ENCODE measurements around the gene PTGR3. TPM values are rescaled to one million over a fixed set of nuclear protein-coding genes. Genes with fewer than 3 reads are reported as not detected.

The PTGR3 gene
- total RNA-seq (10 to 100 TPM; 23.6 to 43.8 (median 36.7) TPM), polyA plus RNA-seq (10 to 100 TPM; 11.1 to 16.8 (median 12.3) TPM)
- long read RNA-seq, donor 1, full-length matches to known transcripts, result 8 of 8 reads
- long read RNA-seq, donor 1, partial matches to known transcripts, result 0 of 8 reads
- long read RNA-seq, donor 1, other reads (novel, unspliced or antisense), result 0 of 8 reads
- long read RNA-seq, donor 2, full-length matches to known transcripts, result 11 of 11 reads
- long read RNA-seq, donor 2, partial matches to known transcripts, result 0 of 11 reads
- long read RNA-seq, donor 2, other reads (novel, unspliced or antisense), result 0 of 11 reads

GRCh38 chr18:75209129-75209950, at the start of gene PTGR3:
Gene PTGR3, minus strand, starts transcription at chr18:75209139. Its CDS starts 81 bp downstream, at chr18:75209058.
- Histone ChIP-seq H3K4me1 (peaks cover 29 to 78% (median 69%) of the 10 kb centered on the region in 6 donors), H3K9me3 (no peaks in the 10 kb centered on the region), H3K36me3 (no peaks in the 10 kb centered on the region), H3K27me3 (replicated peaks in 1 of 7) (peaks cover 0 to 15% (median 0%) of the 10 kb centered on the region in 7 donors), H3K4me3 (peak within 1 kb of the TSS; percentile 84 to 99 (median 92)), H3K27ac (peak within 1 kb of the TSS; percentile 92 to 97 (median 96))
- intact Hi-C loops (cut with DNase I; ENCODE audit: low total_unique reads), result no loop called here
- peak; percentile 96 for DNase-seq
- TF ChIP-seq POLR2AphosphoS5 (IDR thresholded peaks at IDR 0.05) (peak; percentile 73 to 83 (median 76)), CTCF (IDR thresholded peaks at IDR 0.05 in 8 of 11, conservative IDR thresholded peaks at IDR 0.05 in 3 of 11) (no peak), POLR2A (IDR thresholded peaks at IDR 0.05) (peak in 1 of 3 donors; percentile 36)
- 0 to 2% (median 1%) methylated on average over 36 to 88 of the region's 88 CpGs for WGBS, 5 donors

- H3K9me3 ChIP-seq, result no peaks in the 10 kb centered on the region
- TF ChIP-seq CTCF (IDR thresholded peaks at IDR 0.05 in 8 of 11, conservative IDR thresholded peaks at IDR 0.05 in 3 of 11) (no peak), POLR2A (IDR thresholded peaks at IDR 0.05) (no peak), POLR2AphosphoS5 (IDR thresholded peaks at IDR 0.05) (no peak)
- no peaks in the 10 kb centered on the region for H3K27me3 ChIP-seq (replicated peaks in 1 of 7)
- H3K4me3 ChIP-seq, result no peak overlapping the region
- peaks cover 6 to 69% (median 32%) of the 10 kb centered on the region in 6 donors for H3K4me1 ChIP-seq
- H3K27ac ChIP-seq, result no peak overlapping the region
- intact Hi-C loops (cut with DNase I; ENCODE audit: low total_unique reads), result no loop called here
- DNase-seq, result no peak
- WGBS, 5 donors, result 89 to 94% (median 90%) methylated on average over 14 of the region's 14 CpGs
- peaks cover 0 to 3% (median 0%) of the 10 kb centered on the region in 6 donors for H3K36me3 ChIP-seq
Observed at GRCh38 chr18:75257605-75258004, 48.7 kb upstream of the PTGR3 start.

GRCh38 chr18:75256376-75256775, 47.4 kb upstream of the PTGR3 start:
- Histone ChIP-seq H3K9me3 (no peaks in the 10 kb centered on the region), H3K27me3 (replicated peaks in 1 of 7) (no peaks in the 10 kb centered on the region), H3K36me3 (peaks cover 0 to 1% (median 0%) of the 10 kb centered on the region in 6 donors), H3K27ac (no peak overlapping the region), H3K4me1 (peaks cover 6 to 69% (median 30%) of the 10 kb centered on the region in 6 donors), H3K4me3 (no peak overlapping the region)
- TF ChIP-seq POLR2AphosphoS5 (IDR thresholded peaks at IDR 0.05) (no peak), CTCF (IDR thresholded peaks at IDR 0.05 in 8 of 11, conservative IDR thresholded peaks at IDR 0.05 in 3 of 11) (no peak), POLR2A (IDR thresholded peaks at IDR 0.05) (no peak)
- no peak for DNase-seq
- intact Hi-C loops (cut with DNase I; ENCODE audit: low total_unique reads), result no loop called here

GRCh38 chr18:75255094-75255493, 46.2 kb upstream of the PTGR3 start:
- Histone ChIP-seq H3K36me3 (no peaks in the 10 kb centered on the region), H3K4me1 (peaks cover 6 to 75% (median 32%) of the 10 kb centered on the region in 6 donors), H3K4me3 (no peak overlapping the region), H3K9me3 (peaks cover 0 to 2% (median 0%) of the 10 kb centered on the region in 8 donors), H3K27ac (no peak overlapping the region), H3K27me3 (replicated peaks in 1 of 7) (no peaks in the 10 kb centered on the region)
- TF ChIP-seq CTCF (IDR thresholded peaks at IDR 0.05 in 8 of 11, conservative IDR thresholded peaks at IDR 0.05 in 3 of 11), result no peak
- no peak for TF ChIP-seq POLR2A (IDR thresholded peaks at IDR 0.05)
- no peak for TF ChIP-seq POLR2AphosphoS5 (IDR thresholded peaks at IDR 0.05)
- intact Hi-C loops (cut with DNase I; ENCODE audit: low total_unique reads), result no loop called here
- WGBS, 5 donors, result 83 to 94% (median 89%) methylated on average over 3 of the region's 3 CpGs
- no peak for DNase-seq
